NB4 (cell line): ENCODE measurements around the gene UMAD1.

Source experiments
- DNase-seq: peaks from one replicate; pipeline ENCODE4 v3.0.0; 2010; ENCODE audit warnings: low read depth
- H3K4me3 ChIP-seq: one replicate; pipeline ENCODE4 v1.5.1; 2011; ENCODE audit warnings: mild to moderate bottlenecking, low read depth, low read length, moderate library complexity
- MYC ChIP-seq: IDR thresholded peaks from 2 replicates; pipeline ENCODE4 v1.6.1; 2011; ENCODE audit warnings: low read depth, low read length
- POLR2A ChIP-seq: IDR thresholded peaks from 2 replicates; pipeline ENCODE4 v1.6.1; 2011; ENCODE audit warnings: mild to moderate bottlenecking; ENCODE audit not compliant: insufficient read length; ENCODE audit errors: extremely low read depth
- TF ChIP-seq, protein P1 (sequence below): IDR thresholded peaks from 2 replicates; pipeline ENCODE4 v1.6.1; 2011; ENCODE audit warnings: low read depth, low read length
- TF ChIP-seq, protein P2 (sequence below): IDR thresholded peaks from one replicate; pipeline ENCODE4 v1.5.1; 2012; ENCODE audit warnings: low read depth, low read length

Gene UMAD1

DNA sequence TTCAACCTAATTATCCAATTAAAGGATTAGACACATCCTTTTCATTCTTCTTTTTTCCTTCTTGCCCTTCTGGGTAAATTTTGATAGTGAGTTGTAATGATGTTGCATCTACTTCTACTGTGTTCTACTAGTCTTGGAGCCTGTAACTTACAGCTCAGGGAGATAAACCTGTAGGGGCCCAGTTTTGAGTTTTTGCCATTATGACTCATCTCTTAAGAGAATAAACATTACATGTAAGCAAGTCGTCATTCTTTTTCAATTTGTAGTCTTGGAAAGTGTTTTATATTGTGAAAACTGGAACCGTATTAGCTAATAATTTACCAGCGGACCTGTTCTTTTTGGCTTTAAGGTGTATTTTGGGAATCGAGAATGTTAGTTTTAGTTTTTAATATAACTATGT is 167.6 kb downstream of the UMAD1 start:
- no peak for DNase-seq
- H3K4me3 ChIP-seq, result no peak overlapping the region
- no peak for TF ChIP-seq MYC
- TF ChIP-seq, protein P1, sequence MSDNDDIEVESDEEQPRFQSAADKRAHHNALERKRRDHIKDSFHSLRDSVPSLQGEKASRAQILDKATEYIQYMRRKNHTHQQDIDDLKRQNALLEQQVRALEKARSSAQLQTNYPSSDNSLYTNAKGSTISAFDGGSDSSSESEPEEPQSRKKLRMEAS, result no peak
- no peak for TF ChIP-seq POLR2A
- TF ChIP-seq, protein P2, sequence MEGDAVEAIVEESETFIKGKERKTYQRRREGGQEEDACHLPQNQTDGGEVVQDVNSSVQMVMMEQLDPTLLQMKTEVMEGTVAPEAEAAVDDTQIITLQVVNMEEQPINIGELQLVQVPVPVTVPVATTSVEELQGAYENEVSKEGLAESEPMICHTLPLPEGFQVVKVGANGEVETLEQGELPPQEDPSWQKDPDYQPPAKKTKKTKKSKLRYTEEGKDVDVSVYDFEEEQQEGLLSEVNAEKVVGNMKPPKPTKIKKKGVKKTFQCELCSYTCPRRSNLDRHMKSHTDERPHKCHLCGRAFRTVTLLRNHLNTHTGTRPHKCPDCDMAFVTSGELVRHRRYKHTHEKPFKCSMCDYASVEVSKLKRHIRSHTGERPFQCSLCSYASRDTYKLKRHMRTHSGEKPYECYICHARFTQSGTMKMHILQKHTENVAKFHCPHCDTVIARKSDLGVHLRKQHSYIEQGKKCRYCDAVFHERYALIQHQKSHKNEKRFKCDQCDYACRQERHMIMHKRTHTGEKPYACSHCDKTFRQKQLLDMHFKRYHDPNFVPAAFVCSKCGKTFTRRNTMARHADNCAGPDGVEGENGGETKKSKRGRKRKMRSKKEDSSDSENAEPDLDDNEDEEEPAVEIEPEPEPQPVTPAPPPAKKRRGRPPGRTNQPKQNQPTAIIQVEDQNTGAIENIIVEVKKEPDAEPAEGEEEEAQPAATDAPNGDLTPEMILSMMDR, result no peak

DNA sequence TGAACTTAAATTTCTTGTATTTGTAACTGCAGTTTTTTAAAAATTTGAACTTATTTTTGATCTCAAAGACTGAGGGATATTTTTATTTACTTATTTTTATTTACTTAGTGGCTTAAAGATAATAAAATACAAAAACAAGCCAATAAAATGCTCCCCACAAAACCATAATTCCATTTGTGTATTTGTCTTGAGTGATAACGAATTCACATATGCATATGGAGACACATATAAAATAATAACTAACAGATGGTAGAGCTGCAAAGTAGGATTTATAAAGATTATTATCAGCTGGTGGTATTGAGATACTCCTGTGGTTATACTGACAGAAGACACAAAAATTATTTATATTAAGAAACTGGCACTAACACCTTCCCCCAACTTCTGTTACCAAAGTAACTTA is 168.1 kb downstream of the UMAD1 start:
- no peak overlapping the region for H3K4me3 ChIP-seq

DNA sequence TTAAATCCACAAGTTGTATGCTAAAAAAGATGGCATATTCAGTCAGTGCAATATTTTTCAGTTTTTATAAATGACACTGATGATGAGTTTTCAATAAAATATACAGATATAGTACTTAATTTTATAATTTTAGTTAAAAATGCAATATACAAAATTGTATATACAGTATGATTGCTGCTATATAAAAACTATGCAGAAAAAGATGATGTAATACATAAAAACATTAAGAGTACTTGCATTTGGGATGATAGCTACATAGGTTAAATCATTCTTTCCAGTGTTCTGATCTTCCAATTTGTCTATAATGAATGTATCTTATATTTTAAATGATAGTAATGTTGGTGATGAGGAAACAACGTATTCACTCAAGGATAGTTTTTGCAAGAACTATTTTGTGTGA is 169.8 kb downstream of the UMAD1 start:
- no peak for DNase-seq
- H3K4me3 ChIP-seq, result no peak overlapping the region
- TF ChIP-seq, protein P2, result no peak
- TF ChIP-seq MYC (no peak), POLR2A (no peak)
- TF ChIP-seq, protein P1, result no peak

More for the DNA sequence above, 168.1 kb downstream of the UMAD1 start:
- TF ChIP-seq, protein P1, result no peak
- no peak for TF ChIP-seq POLR2A
- TF ChIP-seq MYC, result no peak
- TF ChIP-seq, protein P2, result no peak
- DNase-seq, result no peak

DNA sequence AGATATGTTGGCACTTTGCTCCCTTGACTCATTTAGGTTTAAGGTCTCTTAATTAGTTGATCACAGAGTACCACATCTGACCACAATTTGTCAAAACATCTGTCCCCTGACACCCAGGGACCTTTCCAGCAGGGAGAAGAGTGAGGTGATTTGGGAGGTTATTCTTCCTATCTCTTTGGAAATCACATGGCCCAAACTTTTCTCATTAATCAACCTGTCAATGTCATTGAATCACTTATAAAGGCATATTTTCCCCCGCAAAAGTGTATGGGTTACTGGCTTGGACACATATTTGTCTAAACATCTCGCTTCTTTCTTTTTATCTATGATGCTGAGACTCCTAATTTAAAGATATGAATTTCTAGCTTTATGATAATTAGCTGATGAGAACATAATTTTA is 170.3 kb downstream of the UMAD1 start:
- H3K4me3 ChIP-seq, result no peak overlapping the region
- DNase-seq, result no peak
- TF ChIP-seq POLR2A, result no peak
- TF ChIP-seq, protein P2, result no peak
- no peak for TF ChIP-seq MYC
- TF ChIP-seq, protein P1, result no peak

DNA sequence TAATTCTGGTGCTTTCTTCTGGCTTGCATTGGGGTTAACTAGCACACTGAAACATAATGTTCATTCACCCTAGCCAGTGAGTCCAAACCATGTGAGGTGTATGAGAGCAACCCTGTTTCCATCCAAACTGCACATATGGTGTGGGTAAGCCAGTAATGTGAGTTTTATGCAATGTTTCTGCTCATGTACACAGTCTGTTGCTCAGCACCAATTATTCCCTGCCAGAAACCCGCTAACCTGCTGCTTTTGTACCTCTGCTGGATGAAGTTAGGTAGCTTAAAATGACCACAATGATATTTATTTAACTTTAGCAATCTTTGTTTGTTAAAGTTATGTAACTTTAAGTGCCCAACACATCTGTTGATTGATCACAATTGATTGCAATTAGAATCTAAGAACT is 171.6 kb downstream of the UMAD1 start:
- H3K4me3 ChIP-seq, result no peak overlapping the region
- DNase-seq, result no peak
- TF ChIP-seq, protein P2, result no peak
- TF ChIP-seq, protein P1, result no peak
- TF ChIP-seq POLR2A (no peak), MYC (no peak)

DNA sequence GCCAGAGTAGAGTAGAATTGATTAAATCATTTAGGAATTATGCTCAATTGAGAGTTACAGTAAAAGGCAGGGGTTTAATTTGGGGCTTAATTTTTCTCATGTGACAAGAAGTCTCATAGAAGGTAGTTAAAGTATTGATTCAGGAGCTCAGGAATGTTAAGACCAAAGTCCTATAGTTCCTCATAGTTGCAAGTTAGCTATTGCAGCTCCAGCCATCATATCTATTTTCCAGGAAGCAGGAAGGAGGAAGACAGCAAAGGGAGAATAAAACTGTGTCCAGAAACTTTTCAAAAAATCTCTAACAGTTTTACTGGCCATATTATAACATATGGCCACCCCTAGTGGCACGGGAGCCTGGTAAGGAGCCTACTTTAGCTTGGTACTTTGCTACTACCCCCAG is 174.8 kb downstream of the UMAD1 start:
- H3K4me3 ChIP-seq, result no peak overlapping the region
- no peak for DNase-seq
- TF ChIP-seq, protein P2, result no peak
- TF ChIP-seq MYC, result no peak
- TF ChIP-seq, protein P1, result no peak
- TF ChIP-seq POLR2A, result no peak
